ENCODE measurements around the gene COPE. TPM values are rescaled to one million over a fixed set of nuclear protein-coding genes. Genes with fewer than 3 reads are reported as not detected.

Gene COPE
- polyA plus RNA-seq, 5 donors = 68.4 to 136 (median 88.3) TPM

GRCh38 chr19:18854982-18855381 lies 64.2 kb downstream of the COPE start:
- DNase-seq = no peak

GRCh38 chr19:18853755-18854427 lies 65.3 kb downstream of the COPE start:
- DNase-seq = no peak

GRCh38 chr19:18852648-18853047 lies 66.5 kb downstream of the COPE start:
- no peak for DNase-seq

GRCh38 chr19:18851673-18852325 lies 67.4 kb downstream of the COPE start:
- DNase-seq = no peak

- no peak for DNase-seq
Observed at GRCh38 chr19:18850471-18851375, 68.5 kb downstream of the COPE start.

GRCh38 chr19:18849838-18850400 lies 69.3 kb downstream of the COPE start:
- no peak for DNase-seq

Other genes starting within 250 kb of the COPE start
- gene CRTC1, start 235.7 kb downstream of the COPE start, polyA plus RNA-seq (ENCODE audit: insufficient read depth in 1 of 5, insufficient read length in 5 of 5, low replicate concordance in 1 of 5) = 10 to 100 TPM; 12.8 to 26.9 (median 16.0) TPM
- gene COMP, start 128.1 kb downstream of the COPE start, polyA plus RNA-seq (ENCODE audit: insufficient read depth in 1 of 5, insufficient read length in 5 of 5, low replicate concordance in 1 of 5) = under 1 TPM in 1 of 5 donors, not detected in 4; 0.60 TPM
- 10 to 100 TPM; 34.0 to 58.4 (median 52.9) TPM for gene UPF1, start 87.4 kb downstream of the COPE start, polyA plus RNA-seq (ENCODE audit: insufficient read depth in 1 of 5, insufficient read length in 5 of 5, low replicate concordance in 1 of 5)
- 1 to 10 TPM; 2.0 to 5.3 (median 3.5) TPM for gene CERS1, start 23.2 kb downstream of the COPE start, polyA plus RNA-seq (ENCODE audit: insufficient read depth in 1 of 5, insufficient read length in 5 of 5, low replicate concordance in 1 of 5)
- gene DDX49, start 328 bp upstream of the COPE start, polyA plus RNA-seq (ENCODE audit: insufficient read depth in 1 of 5, insufficient read length in 5 of 5, low replicate concordance in 1 of 5) = 10 to 100 TPM; 41.0 to 64.6 (median 49.5) TPM
- gene HOMER3, start 21.8 kb upstream of the COPE start, polyA plus RNA-seq (ENCODE audit: insufficient read depth in 1 of 5, insufficient read length in 5 of 5, low replicate concordance in 1 of 5) = 10 to 100 TPM; 45.0 to 77.3 (median 53.8) TPM
- gene SUGP2, start 114.1 kb upstream of the COPE start, polyA plus RNA-seq (ENCODE audit: insufficient read depth in 1 of 5, insufficient read length in 5 of 5, low replicate concordance in 1 of 5) = 100 to 1,000 TPM in 3 of 5 donors, 10 to 100 TPM in 2; 93.2 to 132 (median 100) TPM
- 10 to 100 TPM; 26.6 to 43.7 (median 33.1) TPM for gene ARMC6, start 114.2 kb upstream of the COPE start, polyA plus RNA-seq (ENCODE audit: insufficient read depth in 1 of 5, insufficient read length in 5 of 5, low replicate concordance in 1 of 5)
- gene SLC25A42, start 144.6 kb upstream of the COPE start, polyA plus RNA-seq (ENCODE audit: insufficient read depth in 1 of 5, insufficient read length in 5 of 5, low replicate concordance in 1 of 5) = 10 to 100 TPM; 10.2 to 15.9 (median 12.9) TPM
- 10 to 100 TPM; 19.4 to 31.3 (median 25.3) TPM for gene TMEM161A, start 219.1 kb upstream of the COPE start, polyA plus RNA-seq (ENCODE audit: insufficient read depth in 1 of 5, insufficient read length in 5 of 5, low replicate concordance in 1 of 5)